Muscle layer of duodenum (tissue), 2 donors: Measurements from ENCODE around the gene FAM227B.

Experiments used
- H3K27ac ChIP-seq: one replicate; pipeline ENCODE4 v1.7.0; 2013; ENCODE audit warnings: mild to moderate bottlenecking, low read length
- H3K27me3 ChIP-seq: one replicate; pipeline ENCODE4 v1.7.0; 2013; ENCODE audit warnings: low read depth, mild to moderate bottlenecking, control low read depth, low read length
- H3K36me3 ChIP-seq, 2 donors: one replicate each; pipeline ENCODE4 v1.7.0; 2013; ENCODE audit warnings: low read length in 2 of 2, control low read depth in 1 of 2, mild to moderate bottlenecking in 1 of 2; ENCODE audit not compliant: insufficient read depth in 2 of 2, control insufficient read depth in 1 of 2
- H3K4me1 ChIP-seq, 2 donors: one replicate each; pipeline ENCODE4 v1.7.0; 2013; ENCODE audit warnings: low read length in 2 of 2, mild to moderate bottlenecking in 2 of 2, control low read depth in 1 of 2, moderate library complexity in 1 of 2; ENCODE audit not compliant: insufficient read depth in 2 of 2, control insufficient read depth in 1 of 2
- H3K4me3 ChIP-seq, 2 donors: one replicate each; pipeline ENCODE4 v1.7.0; 2013; ENCODE audit warnings: low read length in 2 of 2, low read depth in 1 of 2, mild to moderate bottlenecking in 1 of 2
- H3K9me3 ChIP-seq, 2 donors: one replicate each; pipeline ENCODE4 v1.7.0; 2013; ENCODE audit warnings: low read length in 2 of 2, control low read depth in 1 of 2, mild to moderate bottlenecking in 1 of 2; ENCODE audit not compliant: control insufficient read depth in 1 of 2
- donor health status: healthy.

Gene FAM227B

GRCh38 chr15:49644364-49644794 is 23.8 kb upstream of the FAM227B start:
- Histone ChIP-seq H3K9me3 (no peaks in the 10 kb centered on the region), H3K27me3 (no peaks in the 10 kb centered on the region), H3K4me3 (no peak overlapping the region), H3K36me3 (no peaks in the 10 kb centered on the region), H3K4me1 (peaks cover 7 to 19% of the 10 kb centered on the region in 2 donors), H3K27ac (no peak overlapping the region)

- peaks cover 0 to 6% of the 10 kb centered on the region in 2 donors for H3K36me3 ChIP-seq
- H3K4me3 ChIP-seq = no peak overlapping the region
- no peak overlapping the region for H3K27ac ChIP-seq
- no peaks in the 10 kb centered on the region for H3K4me1 ChIP-seq
- no peaks in the 10 kb centered on the region for H3K27me3 ChIP-seq
- H3K9me3 ChIP-seq = no peaks in the 10 kb centered on the region
These were observed 17.2 kb upstream of the FAM227B start for GRCh38 chr15:49637857-49638256.

- Histone ChIP-seq H3K27me3 (no peaks in the 10 kb centered on the region), H3K27ac (no peak overlapping the region), H3K36me3 (peaks cover 4 to 18% of the 10 kb centered on the region in 2 donors), H3K4me3 (no peak overlapping the region), H3K9me3 (peaks cover 5 to 6% of the 10 kb centered on the region in 2 donors), H3K4me1 (peaks cover 0 to 7% of the 10 kb centered on the region in 2 donors)
These were observed 7.8 kb upstream of the FAM227B start for GRCh38 chr15:49628379-49628778.

- Histone ChIP-seq H3K4me1 (peaks cover 0 to 15% of the 10 kb centered on the region in 2 donors), H3K4me3 (no peak overlapping the region), H3K27me3 (no peaks in the 10 kb centered on the region), H3K27ac (no peak overlapping the region), H3K36me3 (peaks cover 4 to 18% of the 10 kb centered on the region in 2 donors), H3K9me3 (peaks cover 5 to 6% of the 10 kb centered on the region in 2 donors)
These were observed 6.8 kb upstream of the FAM227B start for GRCh38 chr15:49627407-49627877.

GRCh38 chr15:49625460-49626036 is 4.9 kb upstream of the FAM227B start:
- Histone ChIP-seq H3K4me1 (peaks cover 0 to 22% of the 10 kb centered on the region in 2 donors), H3K27me3 (no peaks in the 10 kb centered on the region), H3K27ac (no peak overlapping the region), H3K4me3 (peak overlapping the region in 1 of 2 donors; percentile 32), H3K9me3 (peaks cover 5 to 6% of the 10 kb centered on the region in 2 donors), H3K36me3 (peaks cover 4 to 18% of the 10 kb centered on the region in 2 donors)

- H3K27ac ChIP-seq = no peak overlapping the region
- peaks cover 0 to 22% of the 10 kb centered on the region in 2 donors for H3K4me1 ChIP-seq
- H3K4me3 ChIP-seq = no peak overlapping the region
- peaks cover 4 to 14% of the 10 kb centered on the region in 2 donors for H3K36me3 ChIP-seq
- peaks cover 5 to 6% of the 10 kb centered on the region in 2 donors for H3K9me3 ChIP-seq
- no peaks in the 10 kb centered on the region for H3K27me3 ChIP-seq
These were observed 3.4 kb upstream of the FAM227B start for GRCh38 chr15:49624056-49624455.

- Histone ChIP-seq H3K27ac (no peak overlapping the region), H3K27me3 (no peaks in the 10 kb centered on the region), H3K9me3 (peaks cover 5 to 6% of the 10 kb centered on the region in 2 donors), H3K36me3 (peaks cover 4 to 10% of the 10 kb centered on the region in 2 donors), H3K4me1 (peaks cover 0 to 22% of the 10 kb centered on the region in 2 donors), H3K4me3 (peak overlapping the region; percentile 81 to 84)
These were observed 1.9 kb upstream of the FAM227B start for GRCh38 chr15:49622561-49622960.

GRCh38 chr15:49621887-49622286 is 1.3 kb upstream of the FAM227B start:
- peaks cover 0 to 18% of the 10 kb centered on the region in 2 donors for H3K4me1 ChIP-seq
- H3K9me3 ChIP-seq = peaks cover 5 to 6% of the 10 kb centered on the region in 2 donors
- H3K27ac ChIP-seq = peak overlapping the region; percentile 83
- peaks cover 4 to 10% of the 10 kb centered on the region in 2 donors for H3K36me3 ChIP-seq
- no peaks in the 10 kb centered on the region for H3K27me3 ChIP-seq
- H3K4me3 ChIP-seq = peak overlapping the region; percentile 81 to 84

- peak overlapping the region; percentile 81 to 84 for H3K4me3 ChIP-seq
- H3K4me1 ChIP-seq = peaks cover 0 to 18% of the 10 kb centered on the region in 2 donors
- peaks cover 5 to 6% of the 10 kb centered on the region in 2 donors for H3K9me3 ChIP-seq
- H3K36me3 ChIP-seq = peaks cover 4 to 10% of the 10 kb centered on the region in 2 donors
- no peaks in the 10 kb centered on the region for H3K27me3 ChIP-seq
- peak overlapping the region; percentile 83 for H3K27ac ChIP-seq
These were observed 788 bp upstream of the FAM227B start for GRCh38 chr15:49621401-49621811.

- H3K27ac ChIP-seq = peak overlapping the region; percentile 99
- peaks cover 0 to 4% of the 10 kb centered on the region in 2 donors for H3K36me3 ChIP-seq
- H3K27me3 ChIP-seq = no peaks in the 10 kb centered on the region
- no peaks in the 10 kb centered on the region for H3K9me3 ChIP-seq
- H3K4me1 ChIP-seq = peaks cover 0 to 18% of the 10 kb centered on the region in 2 donors
- peak overlapping the region; percentile 81 to 91 for H3K4me3 ChIP-seq
These were observed 419 bp downstream of the FAM227B start for GRCh38 chr15:49620199-49620598.

GRCh38 chr15:49619226-49619625 is 1.4 kb downstream of the FAM227B start:
- Histone ChIP-seq H3K27ac (no peak overlapping the region), H3K36me3 (no peaks in the 10 kb centered on the region), H3K4me3 (peak overlapping the region; percentile 81 to 91)

More at GRCh38 chr15:49619226-49619625, 1.4 kb downstream of the FAM227B start:
- peaks cover 0 to 18% of the 10 kb centered on the region in 2 donors for H3K4me1 ChIP-seq
- H3K9me3 ChIP-seq = no peaks in the 10 kb centered on the region
- H3K27me3 ChIP-seq = no peaks in the 10 kb centered on the region
